Measurements from ENCODE around the gene NFKBIA. TPM values are rescaled to one million over a fixed set of nuclear protein-coding genes. Genes with fewer than 3 reads are reported as not detected.
"Not testable (repeated sequence)": the region's sequence is repeated elsewhere in the genome, so short reads cannot be mapped to it uniquely, and the experiment has no call there.

NFKBIA gene
- total RNA-seq, 6 experiments from 2014 or later, result 84.8 to 140 (median 106) TPM

GRCh38 chr14:35378425-35379233 is 25.9 kb downstream of the NFKBIA start:
- no peaks in the 10 kb centered on the region for H3K36me3 ChIP-seq
- no peaks in the 10 kb centered on the region for H3K9me3 ChIP-seq
- no peak overlapping the region for H3K27ac ChIP-seq
- TF ChIP-seq POLR2A (IDR thresholded peaks at IDR 0.05) (no peak), CTCF (IDR thresholded peaks at IDR 0.05) (no peak)
- intact Hi-C loops (cut with DNase I), result no loop called here
- peaks cover 0 to 7% (median 0%) of the 10 kb centered on the region in 4 donors for H3K4me1 ChIP-seq
- 86% methylated on average over 9 of the region's 9 CpGs for WGBS (ENCODE audit: insufficient coverage, low coverage, low lambda C conversion rate, missing lambda C conversion rate)
- ATAC-seq (no peak), DNase-seq (no peak)
- no peak overlapping the region for H3K4me3 ChIP-seq
- H3K27me3 ChIP-seq, result no peaks in the 10 kb centered on the region

DNA sequence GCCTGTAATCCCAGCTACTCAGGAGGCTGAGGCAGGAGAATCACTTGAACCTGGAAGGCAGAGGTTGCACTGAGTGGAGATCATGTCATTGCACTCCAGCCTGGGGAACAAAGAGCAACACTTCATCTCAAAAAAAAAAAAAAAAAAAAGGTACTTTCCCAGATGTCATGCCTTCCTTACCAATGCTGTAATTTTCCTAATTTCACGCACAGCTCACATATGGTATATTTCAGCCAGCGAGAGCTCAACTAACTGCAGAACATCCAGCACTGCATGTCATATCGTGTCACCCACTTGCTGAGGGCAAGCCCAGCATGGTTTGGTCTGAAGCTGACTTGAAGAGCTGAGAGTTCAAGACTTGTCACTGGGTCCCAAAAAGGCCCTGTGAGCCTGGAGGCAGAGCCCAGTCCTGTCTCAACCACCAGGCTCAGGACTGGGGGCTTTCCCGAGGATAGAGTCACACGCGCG is 29.0 kb downstream of the NFKBIA start:
- Histone ChIP-seq H3K36me3 (no peaks in the 10 kb centered on the region), H3K9me3 (no peaks in the 10 kb centered on the region), H3K27me3 (no peaks in the 10 kb centered on the region), H3K4me3 (no peak overlapping the region), H3K27ac (no peak overlapping the region), H3K4me1 (peaks cover 0 to 1% (median 0%) of the 10 kb centered on the region in 4 donors)
- intact Hi-C loops (cut with DNase I), result no loop called here
- ATAC-seq (peak in 3 of 4 donors; percentile 10 to 35 (median 18)), DNase-seq (no peak)
- TF ChIP-seq POLR2A (IDR thresholded peaks at IDR 0.05) (no peak), CTCF (IDR thresholded peaks at IDR 0.05) (no peak)
- WGBS (ENCODE audit: insufficient coverage, low coverage, low lambda C conversion rate, missing lambda C conversion rate), result 69% methylated on average over 5 of the region's 7 CpGs

DNA sequence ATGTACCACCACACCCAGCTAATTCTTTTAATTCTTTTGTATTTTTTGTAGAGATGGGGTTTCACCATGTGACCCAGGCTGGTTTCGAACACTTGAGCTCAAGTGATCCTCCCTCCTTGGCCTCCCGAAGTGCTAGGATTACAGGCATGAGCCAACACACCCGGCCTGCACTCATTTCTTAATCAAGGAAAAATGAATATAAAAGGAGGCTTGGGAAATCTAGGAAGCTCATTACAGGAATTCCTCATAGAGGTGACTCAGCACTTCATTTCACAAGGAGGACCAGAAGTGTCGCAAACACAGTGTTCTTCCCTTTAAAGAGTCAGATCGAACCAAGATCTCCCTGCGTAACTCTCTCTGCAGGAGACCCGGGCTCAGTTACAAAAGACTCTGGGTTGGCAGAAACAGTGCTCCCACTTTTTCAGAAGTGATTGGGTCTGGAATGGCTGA is 30.3 kb downstream of the NFKBIA start:
- 45% methylated on average over 7 of the region's 7 CpGs for WGBS (ENCODE audit: insufficient coverage, low coverage, low lambda C conversion rate, missing lambda C conversion rate)
- Histone ChIP-seq H3K9me3 (no peaks in the 10 kb centered on the region), H3K4me3 (no peak overlapping the region), H3K27me3 (no peaks in the 10 kb centered on the region), H3K27ac (no peak overlapping the region), H3K36me3 (no peaks in the 10 kb centered on the region), H3K4me1 (no peaks in the 10 kb centered on the region)
- TF ChIP-seq POLR2A (IDR thresholded peaks at IDR 0.05), result no peak
- no peak for TF ChIP-seq CTCF (IDR thresholded peaks at IDR 0.05)
- ATAC-seq (peak; percentile 42 to 74 (median 72)), DNase-seq (no peak)
- intact Hi-C loops (cut with DNase I), result no loop called here

GRCh38 chr14:35373208-35373607 is 31.3 kb downstream of the NFKBIA start:
- intact Hi-C loops (cut with DNase I); H3K9me3 ChIP-seq; H3K27me3 ChIP-seq; ATAC-seq; H3K4me3 ChIP-seq; DNase-seq; H3K27ac ChIP-seq; H3K4me1 ChIP-seq; H3K36me3 ChIP-seq: not testable (repeated sequence)
- WGBS (ENCODE audit: insufficient coverage, low coverage, low lambda C conversion rate, missing lambda C conversion rate), result 93% methylated on average over 8 of the region's 11 CpGs

DNA sequence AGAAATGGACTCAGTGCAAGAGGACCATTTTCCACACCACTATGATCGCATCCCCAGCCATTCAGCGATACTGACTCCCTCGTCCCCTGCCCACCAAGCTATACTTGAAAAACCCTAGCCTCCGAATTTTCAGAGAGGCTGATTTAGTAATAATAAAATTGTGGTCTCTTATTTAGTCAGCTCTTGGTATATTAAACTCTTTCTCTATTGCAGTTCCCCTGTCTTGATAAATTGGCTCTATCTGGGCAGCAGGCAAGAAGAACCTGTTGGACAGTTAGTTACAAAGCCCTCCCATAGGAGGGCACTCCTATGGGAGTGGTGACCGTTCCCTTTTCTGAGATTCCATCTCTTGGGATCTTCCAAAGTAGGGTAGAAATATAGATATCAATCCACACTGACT is 33.6 kb downstream of the NFKBIA start:
- Histone ChIP-seq H3K9me3 (no peaks in the 10 kb centered on the region), H3K36me3 (no peaks in the 10 kb centered on the region), H3K4me1 (peaks cover 0 to 12% (median 0%) of the 10 kb centered on the region in 4 donors), H3K4me3 (no peak overlapping the region), H3K27me3 (no peaks in the 10 kb centered on the region), H3K27ac (no peak overlapping the region)
- ATAC-seq (no peak), DNase-seq (no peak)
- intact Hi-C loops (cut with DNase I), result no loop called here
- TF ChIP-seq POLR2A (IDR thresholded peaks at IDR 0.05) (no peak), CTCF (IDR thresholded peaks at IDR 0.05) (no peak)
- WGBS (ENCODE audit: insufficient coverage, low coverage, low lambda C conversion rate, missing lambda C conversion rate), result 62% methylated on average over 4 of the region's 5 CpGs

Measured in right lobe of liver (tissue), 6 donors.